ENCODE measurements around the gene CEP72.
A peak's percentile ranks its signal among the peaks of the same experiment; 100 is the strongest.

CEP72 gene

GRCh38 chr5:660491-661030 is 48.4 kb downstream of the CEP72 start:
- DNase-seq = no peak

- no peak for DNase-seq
Measured at GRCh38 chr5:661891-662750, 50.0 kb downstream of the CEP72 start.

DNA sequence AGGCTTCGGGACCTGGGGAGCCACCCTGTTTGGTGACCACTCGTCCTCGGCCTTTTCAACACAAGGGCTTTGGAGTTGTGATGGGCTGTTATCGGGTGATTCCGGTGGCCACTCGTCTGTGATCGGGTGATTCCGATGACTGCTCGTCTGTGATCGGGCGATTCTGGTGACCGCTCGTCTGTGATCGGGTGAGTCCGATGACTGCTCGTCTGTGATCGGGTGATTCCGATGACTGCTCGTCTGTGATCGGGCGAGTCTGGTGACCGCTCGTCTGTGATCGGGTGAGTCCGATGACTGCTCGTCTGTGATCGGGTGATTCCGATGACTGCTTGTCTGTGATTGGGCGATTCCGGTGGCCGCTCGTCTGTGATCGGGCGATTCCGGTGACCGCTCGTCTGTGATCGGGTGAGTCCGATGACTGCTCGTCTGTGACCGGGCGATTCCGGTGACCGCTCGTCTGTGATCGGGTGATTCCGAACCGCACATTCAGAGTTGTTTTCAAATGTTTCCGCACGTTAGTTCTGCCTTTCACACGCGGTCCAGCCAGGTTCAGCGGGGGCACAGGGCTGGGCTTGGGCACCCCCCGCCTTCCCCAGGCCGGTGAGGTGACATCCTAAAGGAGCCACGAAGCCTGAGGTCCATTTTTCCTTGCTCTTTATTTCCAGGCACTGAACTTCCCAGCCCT is 50.8 kb downstream of the CEP72 start:
- no peak for DNase-seq

GRCh38 chr5:663436-664342 is 51.5 kb downstream of the CEP72 start:
- no peak for DNase-seq

DNA sequence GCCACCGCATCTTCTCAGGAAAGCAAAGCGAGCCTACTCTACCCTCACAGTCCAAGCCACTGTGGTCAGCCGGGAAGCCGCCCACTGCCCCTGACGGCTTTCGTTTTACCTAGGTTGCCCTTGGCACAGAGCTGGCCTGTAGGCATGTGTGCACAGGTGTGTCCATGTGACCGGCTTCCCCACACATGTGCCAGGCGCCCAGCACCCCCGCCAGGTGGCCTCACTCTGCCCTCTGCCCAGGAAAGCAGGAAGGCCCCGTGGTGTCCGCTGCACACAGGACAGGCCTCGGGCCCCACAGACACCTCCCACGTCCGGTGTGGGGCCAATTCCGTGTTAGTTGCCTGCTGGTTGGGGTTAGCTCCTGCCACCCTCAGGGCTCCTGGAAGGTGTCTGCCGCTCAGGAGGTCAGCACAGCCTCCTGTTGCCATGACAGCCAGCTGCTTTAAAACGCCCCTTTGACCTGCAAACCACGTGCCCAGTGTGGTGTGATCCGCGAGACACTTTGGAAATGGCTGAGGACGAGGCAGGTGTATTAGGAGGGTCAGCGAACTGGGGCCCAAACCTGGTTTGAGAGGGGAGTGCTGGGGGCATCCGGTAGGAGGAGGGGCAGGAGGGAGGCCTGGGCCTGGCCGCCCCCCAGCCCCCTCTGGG is 52.3 kb downstream of the CEP72 start:
- DNase-seq = no peak

- DNase-seq = no peak
Measured at GRCh38 chr5:664994-665360, 52.8 kb downstream of the CEP72 start.

GRCh38 chr5:665541-665955 is 53.4 kb downstream of the CEP72 start:
- no peak for DNase-seq

GRCh38 chr5:665956-666711 is 54.0 kb downstream of the CEP72 start:
- DNase-seq = no peak

DNA sequence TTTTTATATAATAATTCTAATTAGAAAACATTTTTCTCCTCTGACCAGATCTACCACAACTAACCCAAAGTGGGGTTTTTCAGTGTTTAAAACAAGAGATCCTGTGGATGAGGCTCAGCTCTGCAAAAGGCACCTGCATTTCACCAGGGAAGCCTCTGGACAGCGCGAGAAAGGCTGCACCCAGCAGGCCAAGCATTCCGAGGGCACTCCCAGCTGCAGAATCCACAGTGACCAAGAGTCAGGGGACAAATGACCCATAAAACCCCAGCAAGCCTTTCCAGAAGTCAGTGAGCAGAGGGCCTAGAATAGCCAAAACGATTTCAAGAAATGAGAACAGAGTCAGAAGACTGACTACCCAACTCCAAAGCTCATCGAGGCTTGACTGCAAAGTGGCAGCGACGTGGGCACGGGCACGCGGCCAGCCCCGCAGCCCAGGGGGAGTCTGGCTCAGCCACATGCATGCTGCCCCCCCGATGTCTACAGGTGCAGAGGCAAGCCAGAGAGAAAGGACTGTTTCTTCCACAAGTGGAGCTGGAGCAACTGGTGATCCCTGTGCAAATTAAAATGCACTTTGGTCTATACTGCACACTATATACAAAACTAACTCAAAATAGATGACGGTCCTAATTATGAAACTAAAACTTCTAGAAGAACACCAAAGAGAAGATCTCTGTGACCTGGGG is 54.8 kb downstream of the CEP72 start:
- DNase-seq = no peak

GRCh38 chr5:668283-668995 is 56.3 kb downstream of the CEP72 start:
- no peak for DNase-seq

GRCh38 chr5:669111-669841 is 57.1 kb downstream of the CEP72 start:
- DNase-seq = no peak

DNA sequence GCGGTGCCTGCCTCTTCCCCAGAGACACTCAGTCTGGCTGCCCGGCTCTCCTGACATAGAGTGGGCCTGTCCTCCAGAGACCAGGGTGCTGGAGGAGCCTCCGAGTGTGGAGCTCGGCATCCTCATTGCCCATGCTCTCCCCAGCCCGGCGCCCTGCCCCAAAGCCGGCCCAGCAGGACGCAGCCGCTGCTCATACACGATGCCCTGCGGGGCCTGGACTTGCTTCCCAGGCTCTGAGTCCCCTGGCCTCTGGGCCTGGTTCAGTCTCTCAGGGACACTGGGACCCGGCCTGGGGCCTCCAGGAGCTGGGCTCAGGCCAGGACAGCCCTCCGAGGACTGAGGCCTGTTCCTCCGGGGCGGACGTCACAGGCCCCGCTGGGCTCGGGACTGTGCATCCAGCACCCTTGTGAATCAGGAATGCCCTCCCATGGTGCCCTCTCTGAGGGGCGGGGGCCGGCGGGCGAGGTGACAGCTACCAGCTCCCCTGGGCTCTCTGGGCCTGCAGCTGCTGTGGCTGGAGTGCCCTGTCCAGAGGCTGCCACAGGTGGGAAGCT is 57.8 kb downstream of the CEP72 start:
- DNase-seq = no peak

DNA sequence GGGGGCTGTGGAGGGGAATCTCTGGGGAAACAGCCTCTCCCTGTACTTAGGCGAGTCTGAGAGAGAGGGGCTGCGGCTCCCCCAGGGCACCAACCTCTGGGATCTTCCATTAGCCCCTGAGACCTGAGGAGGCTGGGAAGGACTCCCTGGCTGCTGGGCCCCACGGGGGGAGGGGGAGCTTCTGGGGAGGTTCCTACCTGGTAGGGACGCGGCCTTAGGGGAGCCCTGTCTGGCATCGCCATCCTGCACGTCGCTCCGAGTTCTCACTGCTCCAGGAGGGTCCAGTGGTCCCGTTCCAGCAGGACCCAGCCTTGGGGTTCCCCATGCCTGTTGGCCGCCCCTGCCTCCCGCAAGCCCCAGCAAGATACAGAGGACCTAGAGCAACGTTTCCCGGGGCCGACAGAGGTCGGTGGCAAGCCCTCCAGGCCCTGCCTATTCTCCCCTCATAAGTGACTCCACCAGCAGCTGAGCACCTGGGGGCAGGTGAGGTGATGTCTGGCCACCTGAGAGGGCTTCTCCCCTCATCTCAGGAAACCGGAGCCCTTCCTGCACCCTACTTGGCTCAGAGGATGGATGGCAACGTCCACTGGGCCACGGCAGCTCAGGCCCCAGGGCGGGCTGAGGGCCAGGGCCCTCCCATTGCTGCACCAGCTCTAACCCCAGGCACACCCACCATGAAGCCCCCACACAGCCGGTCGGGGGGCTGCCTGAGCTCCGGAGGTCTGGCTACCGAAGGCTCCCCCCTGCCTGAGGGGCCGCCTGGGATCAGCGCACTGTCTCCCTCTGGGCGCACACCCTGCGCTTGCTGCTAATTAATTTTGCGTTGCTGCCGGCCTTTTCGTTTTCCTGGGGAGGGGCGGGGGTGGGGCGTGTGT is 58.5 kb downstream of the CEP72 start:
- no peak for DNase-seq

- peak; percentile 62 for DNase-seq
Measured at GRCh38 chr5:671459-672328, 59.6 kb downstream of the CEP72 start.

DNA sequence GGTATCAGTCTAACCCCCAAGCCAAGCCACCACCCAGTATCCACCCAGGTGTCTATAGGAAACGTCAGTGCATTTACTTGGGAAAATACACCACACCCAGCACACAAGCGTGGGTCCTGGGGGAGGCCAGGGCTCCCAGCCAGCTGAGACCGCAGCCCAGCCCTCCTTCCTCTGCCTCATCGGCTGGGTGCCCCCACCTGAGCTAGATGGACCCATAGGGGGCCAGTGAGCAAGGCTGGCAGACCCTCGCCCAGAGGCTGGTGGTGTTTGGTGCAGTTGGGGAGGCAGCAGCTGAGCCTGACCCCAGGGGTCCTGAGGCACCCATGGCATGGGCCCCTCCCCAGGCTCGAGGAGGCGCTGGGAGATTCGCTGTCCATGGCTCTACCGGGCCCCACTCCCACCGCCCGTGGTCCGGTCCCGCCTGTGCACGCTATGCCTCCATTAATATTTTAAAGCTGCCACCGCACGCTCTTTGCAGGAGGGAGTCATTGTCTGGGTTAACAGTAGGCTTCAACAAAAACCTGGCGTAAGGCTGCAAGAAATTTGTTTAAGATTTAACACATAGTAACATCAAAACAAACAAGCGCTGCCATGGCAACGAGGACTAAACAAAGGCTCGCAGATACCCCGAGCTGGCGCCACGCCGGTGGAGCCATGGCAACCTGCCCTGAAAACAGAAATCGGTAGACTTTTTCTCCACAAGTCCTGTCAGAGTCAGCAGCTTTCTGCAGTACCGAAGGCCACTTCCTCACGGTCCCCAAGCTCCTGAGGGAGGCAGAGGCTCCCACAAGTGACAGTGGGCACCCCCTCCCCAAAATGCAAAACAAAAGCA is 60.4 kb downstream of the CEP72 start:
- DNase-seq = peak; percentile 76

GRCh38 chr5:673161-673830 is 61.2 kb downstream of the CEP72 start:
- no peak for DNase-seq
